ENCODE results near the gene MAN1A1.

The MAN1A1 gene

GRCh38 chr6:119163006-119163405, 186.6 kb downstream of the MAN1A1 start:
- TF ChIP-seq CTCF (IDR thresholded peaks at IDR 0.05; ENCODE audit: insufficient read depth, low read depth, low read length, missing control alignments), result no peak
- no peak for DNase-seq (ENCODE audit: low read depth)
- no peak overlapping the region for H3K4me3 ChIP-seq (ENCODE audit: low read length)

GRCh38 chr6:119162134-119162775, 187.3 kb downstream of the MAN1A1 start:
- DNase-seq (ENCODE audit: low read depth), result no peak
- no peak overlapping the region for H3K4me3 ChIP-seq (ENCODE audit: low read length)
- TF ChIP-seq CTCF (IDR thresholded peaks at IDR 0.05; ENCODE audit: insufficient read depth, low read depth, low read length, missing control alignments), result no peak

- TF ChIP-seq CTCF (IDR thresholded peaks at IDR 0.05; ENCODE audit: insufficient read depth, low read depth, low read length, missing control alignments), result no peak
- no peak for DNase-seq (ENCODE audit: low read depth)
- H3K4me3 ChIP-seq (ENCODE audit: low read length), result no peak overlapping the region
These were observed 188.1 kb downstream of the MAN1A1 start for GRCh38 chr6:119161438-119161837.

GRCh38 chr6:119160911-119161310, 188.7 kb downstream of the MAN1A1 start:
- TF ChIP-seq CTCF (IDR thresholded peaks at IDR 0.05; ENCODE audit: insufficient read depth, low read depth, low read length, missing control alignments), result no peak
- no peak overlapping the region for H3K4me3 ChIP-seq (ENCODE audit: low read length)
- no peak for DNase-seq (ENCODE audit: low read depth)

GRCh38 chr6:119158057-119158848, 191.3 kb downstream of the MAN1A1 start:
- TF ChIP-seq CTCF (IDR thresholded peaks at IDR 0.05; ENCODE audit: insufficient read depth, low read depth, low read length, missing control alignments), result no peak
- no peak for DNase-seq (ENCODE audit: low read depth)
- no peak overlapping the region for H3K4me3 ChIP-seq (ENCODE audit: low read length)

GRCh38 chr6:119157506-119157815, 192.1 kb downstream of the MAN1A1 start:
- H3K4me3 ChIP-seq (ENCODE audit: low read length), result no peak overlapping the region
- TF ChIP-seq CTCF (IDR thresholded peaks at IDR 0.05; ENCODE audit: insufficient read depth, low read depth, low read length, missing control alignments), result no peak
- no peak for DNase-seq (ENCODE audit: low read depth)
